NCI-H446 (cell line): ENCODE measurements around the gene STIMATE.
A peak's percentile ranks its signal among the peaks of the same experiment; 100 is the strongest.

Experiments
- DNase-seq, 2 experiments: peaks; one replicate each; lab custom pipeline; 2025; lab: John Stamatoyannopoulos, UW

Gene STIMATE

DNA sequence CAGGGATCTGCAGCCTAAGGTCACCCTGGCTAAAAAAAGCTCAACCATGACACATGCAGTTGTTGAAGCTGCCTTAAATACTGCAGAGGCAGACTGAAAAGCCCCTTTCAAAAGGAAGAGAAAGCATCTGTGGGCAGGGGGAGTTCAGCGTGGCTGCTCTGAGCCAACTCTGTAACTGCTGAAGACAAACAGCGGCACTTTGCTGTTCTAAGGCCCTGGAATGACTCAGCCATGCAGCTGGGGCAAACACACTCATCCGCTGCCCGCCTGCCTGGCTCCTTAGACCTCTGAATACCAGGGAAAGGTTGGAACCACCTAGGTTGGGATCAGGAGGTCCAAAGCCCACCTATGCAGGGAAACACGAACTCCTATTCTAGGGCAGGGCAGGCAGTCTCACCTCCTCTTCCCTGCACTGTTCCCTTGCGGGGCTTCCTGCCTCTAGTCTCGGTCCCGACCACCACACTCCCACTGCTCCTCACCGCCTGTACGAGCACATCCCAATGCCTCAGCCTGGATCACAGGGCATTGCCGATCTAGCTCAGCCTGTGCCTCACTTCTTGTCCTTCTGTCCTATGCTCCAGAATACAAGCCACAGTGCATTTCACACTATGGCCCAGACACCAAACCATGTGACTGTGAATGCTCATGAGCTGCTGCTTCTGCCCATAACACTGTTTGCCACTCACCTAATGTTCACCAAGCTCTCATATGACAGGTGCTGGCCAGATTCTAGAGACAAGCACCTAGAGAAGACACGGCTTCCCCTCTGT, 56.0 kb downstream of the STIMATE start:
- no peak for DNase-seq

DNA sequence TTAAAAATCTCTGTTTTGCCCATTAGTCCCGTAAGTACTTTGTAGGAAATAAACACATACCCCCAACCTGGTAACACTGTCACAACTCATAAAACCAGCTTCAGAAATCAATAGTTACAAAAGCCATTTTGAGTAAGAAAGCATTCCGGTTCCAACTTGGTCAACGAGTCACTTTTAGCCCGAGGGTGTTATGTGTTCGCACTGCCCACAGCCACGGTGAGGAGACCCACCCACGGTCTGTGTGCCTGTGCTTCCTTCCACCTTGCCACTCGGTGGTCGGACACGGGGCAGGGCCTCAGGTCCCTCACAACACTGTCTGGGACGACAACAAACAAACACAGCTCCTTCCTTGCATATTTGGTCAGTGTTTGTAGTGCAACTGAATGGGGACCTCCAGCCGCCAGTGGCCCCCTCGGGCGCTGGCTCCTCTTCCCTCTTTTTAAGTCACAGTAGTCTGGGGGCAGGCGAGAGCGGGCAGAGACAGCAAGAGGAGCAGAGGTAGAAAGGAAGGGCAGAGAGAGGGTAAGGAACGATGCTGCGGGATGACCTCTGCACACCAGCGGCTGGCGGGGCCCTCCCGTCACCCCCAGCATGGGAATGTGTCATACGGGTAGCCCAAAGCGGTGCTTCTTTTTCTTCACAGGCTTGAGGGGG, 57.3 kb downstream of the STIMATE start:
- no peak for DNase-seq

DNA sequence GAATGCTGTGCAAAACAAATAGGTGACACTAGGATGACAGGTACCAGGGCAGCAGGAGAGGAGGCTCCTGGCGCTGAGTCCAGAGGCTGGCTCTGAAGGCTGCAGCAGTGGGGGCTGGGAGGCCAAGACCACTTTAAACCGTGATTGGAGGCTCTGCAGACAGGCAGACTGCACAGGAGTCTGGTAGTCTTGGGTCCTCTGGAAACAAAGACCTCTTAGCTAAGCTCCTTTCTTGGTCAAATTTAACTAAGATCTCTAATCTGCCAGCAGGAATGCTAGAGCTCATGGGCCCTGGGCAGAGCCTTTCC, 58.1 kb downstream of the STIMATE start:
- no peak for DNase-seq

DNA sequence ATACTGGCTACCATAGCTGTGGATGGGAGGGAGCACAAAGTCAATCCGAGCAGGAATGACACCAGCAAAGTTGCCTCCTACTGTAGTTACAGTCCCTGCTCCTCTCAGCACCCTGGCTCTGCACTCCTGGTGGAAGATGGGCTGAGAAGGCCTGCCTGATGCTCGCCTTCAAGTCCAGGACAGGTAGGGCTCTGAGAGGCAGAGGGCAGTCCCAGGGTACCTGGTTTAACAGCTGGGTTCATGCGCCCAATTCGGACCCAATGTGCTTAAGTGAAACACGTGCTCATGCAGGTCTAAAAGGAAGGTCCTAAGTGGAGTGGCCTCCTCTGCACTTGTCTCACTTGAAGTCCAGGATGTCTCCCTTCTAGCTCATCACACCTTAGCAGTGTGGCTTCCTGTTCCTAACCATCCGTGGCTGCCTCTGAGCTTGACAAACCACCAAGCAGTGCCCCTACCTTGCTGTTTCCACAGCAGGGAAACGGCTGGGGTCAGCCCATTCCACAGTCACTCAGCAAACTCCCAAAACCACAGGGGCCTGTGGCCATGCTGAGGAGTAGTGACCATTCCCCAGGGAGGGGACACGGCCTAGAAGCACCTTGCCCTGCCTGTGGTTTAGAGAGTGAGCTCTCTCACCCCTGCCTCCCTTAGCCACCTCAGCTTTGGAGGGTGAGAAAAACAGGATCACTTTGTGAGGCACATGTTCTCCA, 58.6 kb downstream of the STIMATE start:
- DNase-seq, result no peak

DNA sequence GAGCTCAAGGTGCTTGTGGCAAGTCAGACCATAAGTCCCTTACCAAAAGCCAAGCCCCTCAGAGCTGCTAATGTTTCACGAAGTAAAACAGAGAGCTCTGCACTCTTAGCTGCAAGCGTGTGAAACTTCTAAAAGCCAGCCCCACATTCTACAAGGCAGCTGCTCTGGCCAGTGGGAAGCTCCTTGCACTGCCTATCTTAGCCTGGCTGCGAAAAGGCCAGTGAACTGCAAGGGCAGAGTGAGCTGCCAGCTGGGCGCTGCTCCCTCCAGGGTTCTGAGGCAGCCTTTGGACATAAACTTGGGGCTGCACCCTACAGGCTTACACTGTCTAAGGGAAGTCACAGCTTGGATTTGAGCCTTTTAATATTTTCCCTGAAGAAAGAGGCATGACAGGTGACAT, 60.4 kb downstream of the STIMATE start:
- DNase-seq, result no peak

DNA sequence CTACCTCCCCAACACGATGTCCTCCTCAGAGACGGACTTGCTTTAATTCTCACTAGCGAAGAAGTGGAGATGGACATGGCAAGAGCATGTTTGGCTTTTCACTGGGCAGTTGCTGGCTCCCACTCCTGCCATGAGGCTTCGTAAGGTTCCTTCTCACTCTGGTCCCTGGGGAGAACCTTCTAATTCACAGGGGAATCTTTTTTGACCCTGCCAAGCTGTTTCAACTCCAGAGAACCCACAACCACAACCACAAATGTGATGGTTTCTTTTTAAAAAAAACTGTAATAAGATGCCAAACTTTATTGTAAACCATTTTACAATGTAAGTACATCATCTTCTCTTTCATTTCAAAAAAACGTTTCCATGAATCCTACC, 60.9 kb downstream of the STIMATE start:
- DNase-seq, result no peak

DNA sequence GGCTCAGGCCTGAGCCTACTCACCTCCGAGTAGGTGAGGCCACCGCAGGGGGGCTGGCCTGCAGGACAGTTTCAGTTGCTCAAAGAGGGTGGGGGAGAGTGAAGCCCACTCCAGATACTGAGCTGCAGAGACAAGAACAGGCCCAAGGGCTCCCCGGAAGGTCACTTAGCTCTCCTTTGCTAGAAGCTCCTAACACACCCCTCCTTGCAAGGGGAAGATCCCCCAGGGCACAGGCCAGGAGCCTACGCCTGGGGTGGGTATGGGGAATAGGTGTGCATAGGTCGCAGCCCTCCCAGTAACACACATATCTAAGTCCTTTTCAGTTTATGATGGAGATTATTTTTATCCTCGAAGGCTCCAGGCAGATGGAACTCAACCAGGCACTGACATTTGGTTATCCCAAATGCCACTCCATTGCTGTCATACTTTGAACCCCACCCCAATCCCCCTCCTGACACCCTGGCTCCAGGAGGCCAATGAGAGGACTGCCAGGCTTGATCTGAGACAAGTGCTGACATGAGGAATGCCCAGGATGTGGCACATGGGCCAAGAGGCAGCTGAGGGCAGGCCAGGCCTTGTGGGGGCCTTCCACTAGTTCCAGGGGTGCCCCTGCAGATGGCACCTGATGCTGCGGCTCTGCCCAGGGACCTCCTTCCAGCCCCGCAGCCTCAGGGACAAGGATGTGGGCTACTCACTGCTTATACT, 61.4 kb downstream of the STIMATE start:
- DNase-seq, result no peak

DNA sequence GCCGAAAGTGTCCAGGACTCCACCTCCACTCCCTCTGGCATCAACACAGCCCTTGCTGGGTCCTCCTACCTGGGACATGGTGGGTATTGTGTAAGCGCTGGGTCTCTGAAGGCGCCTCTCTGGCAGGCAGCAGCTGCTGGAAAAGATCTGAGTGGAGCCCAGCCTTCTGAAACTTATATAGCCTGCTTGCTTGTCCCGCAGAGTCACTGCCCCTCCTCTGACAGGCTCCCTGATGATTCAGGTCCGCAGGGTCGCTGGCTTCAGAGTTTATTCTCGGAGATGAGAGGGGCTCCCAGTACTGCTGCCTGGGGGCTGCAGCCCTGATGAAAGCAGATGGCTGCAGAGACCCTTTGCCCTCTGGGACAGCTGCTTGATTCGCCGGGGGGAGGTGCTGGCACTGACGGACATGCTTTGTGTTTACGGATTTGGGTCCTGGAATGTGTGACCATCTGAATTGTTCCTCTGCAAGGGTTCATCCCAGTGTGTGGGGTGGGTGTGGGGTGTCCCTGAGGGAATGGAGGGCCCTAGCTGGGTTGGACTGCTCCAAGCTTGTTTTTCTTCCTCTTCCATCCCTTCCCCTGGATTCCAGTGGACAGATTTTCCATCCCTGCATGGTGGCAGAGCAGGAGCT, 62.4 kb downstream of the STIMATE start, which contains the start of gene MUSTN1:
TSS of gene MUSTN1 (minus strand) at position 149 of the 631 bp plus-strand sequence. CDS start at position 78, 71 bp downstream.
- peak in 1 of 2 experiments; percentile 13 for DNase-seq

DNA sequence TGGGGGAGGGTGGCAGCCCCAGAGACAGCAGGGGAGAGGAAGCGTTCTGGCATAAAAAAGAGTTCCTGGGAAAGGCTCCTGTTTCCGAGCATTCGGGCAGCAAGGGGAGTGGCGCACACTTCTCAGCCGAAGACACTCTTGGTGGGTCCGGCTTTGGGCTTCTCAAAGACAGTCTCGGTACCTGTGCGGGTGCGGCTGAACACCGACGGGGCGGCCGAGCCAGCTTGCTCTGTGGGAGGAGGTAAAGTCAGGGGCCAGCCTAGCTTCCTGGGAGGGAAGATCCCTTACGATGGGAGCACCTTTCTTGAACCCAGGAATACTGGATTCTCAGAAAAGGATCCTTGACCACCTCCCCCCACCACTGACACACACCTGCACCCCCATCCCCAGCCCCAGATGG, 64.1 kb downstream of the STIMATE start:
- DNase-seq, result no peak

DNA sequence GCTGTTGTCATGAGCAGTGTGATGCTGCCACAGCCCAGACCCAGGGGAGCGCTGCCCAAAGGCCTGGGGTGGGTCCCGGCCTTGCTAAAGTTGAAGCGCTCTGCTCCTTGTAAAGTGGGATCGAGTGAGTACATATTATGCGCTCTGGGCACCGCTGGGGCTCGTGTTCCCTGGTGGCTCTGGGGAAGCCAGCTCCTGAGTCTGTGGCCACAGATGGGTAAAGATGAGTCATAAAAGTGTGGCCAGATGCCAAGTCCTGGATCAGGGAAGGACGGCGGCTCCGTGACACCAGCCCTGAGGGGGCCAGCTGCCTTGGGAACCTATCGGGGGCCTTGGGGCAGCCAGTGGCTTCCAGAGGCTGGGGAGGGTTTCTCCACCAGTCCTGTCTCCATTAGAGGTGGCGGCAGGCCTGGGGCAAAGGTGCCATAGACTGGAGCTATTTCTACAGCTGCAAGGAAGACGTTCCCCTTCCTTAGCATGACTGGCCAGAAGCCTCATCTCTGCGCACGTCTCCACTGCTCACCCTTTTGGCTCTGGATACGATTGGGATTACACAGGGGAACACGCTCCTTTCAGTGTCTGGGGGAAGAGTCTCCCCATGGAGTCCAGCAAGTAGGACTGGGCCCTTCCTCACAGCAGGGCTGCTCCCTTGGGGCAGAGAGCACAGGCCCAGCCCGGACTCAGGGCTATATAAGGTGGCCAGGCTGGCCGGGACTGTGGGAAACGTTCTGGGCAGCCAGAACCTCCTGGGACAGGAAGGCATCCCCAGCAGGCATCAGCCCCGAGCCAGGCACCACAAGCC, 65.6 kb downstream of the STIMATE start:
- peak; percentile 67 to 90 for DNase-seq

DNA sequence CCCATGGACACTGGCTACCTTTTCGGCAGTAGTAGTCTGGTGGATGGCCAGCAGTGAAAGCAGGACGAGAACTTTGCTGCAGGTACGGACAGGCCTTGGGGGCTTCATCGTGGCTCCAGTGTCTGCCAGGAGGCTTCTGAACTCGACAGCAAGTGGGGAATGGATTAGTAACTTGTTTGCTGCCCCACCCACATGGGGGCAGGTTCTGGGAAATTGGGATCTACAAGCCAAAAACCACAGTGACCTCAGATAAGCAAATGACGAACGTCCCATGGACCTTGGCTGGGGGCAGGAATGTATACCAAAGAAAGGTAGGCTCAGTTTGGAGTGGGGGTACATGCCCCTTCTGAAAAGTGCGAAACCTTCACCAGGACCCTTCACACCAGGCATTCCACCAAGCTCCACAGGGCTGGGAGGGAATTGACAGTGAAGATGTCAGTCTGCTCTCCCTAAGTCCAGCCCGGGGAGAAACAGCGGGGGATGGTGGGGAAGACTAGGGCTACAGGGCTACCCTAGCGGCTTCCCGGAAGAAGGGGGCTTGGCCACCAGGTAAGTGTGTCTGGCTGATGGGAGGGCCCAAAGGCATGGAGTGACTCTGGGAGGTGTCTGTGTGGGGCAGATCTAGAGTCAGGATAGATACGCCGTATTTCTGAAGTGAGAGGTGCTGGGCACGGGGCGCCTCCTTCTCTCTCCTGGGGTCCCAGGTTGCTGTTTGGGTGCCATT, 66.7 kb downstream of the STIMATE start, which contains the start of gene ITIH4:
TSS of gene ITIH4 (minus strand) at position 138 of the 724 bp plus-strand sequence. CDS start at position 108, 30 bp downstream.
- DNase-seq, result no peak

DNA sequence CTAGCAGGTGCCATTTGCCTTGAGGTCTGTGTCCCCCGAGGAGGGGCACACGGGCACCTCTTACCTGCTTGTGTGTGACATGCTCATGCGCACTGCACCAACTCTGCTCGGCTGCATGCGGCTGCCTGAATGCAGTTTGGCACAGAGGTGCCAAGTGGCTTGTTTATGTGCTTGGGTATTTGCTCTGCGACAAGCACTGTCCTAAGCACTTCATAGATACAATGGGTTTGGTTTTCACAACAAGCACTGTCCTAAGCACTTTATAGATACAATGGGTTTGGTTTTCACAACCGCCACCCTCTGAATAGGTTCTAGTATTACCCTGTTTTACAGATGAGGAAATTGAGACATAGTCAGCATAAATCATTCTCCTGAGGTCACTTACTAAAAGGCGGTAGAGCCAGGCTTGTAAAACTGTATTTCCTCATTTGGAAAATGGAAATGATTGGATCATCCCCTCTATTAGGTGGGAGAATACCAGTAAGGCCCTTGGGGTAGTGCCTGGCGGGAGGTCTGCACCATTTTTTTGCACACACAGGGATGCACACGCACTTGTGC, 67.4 kb downstream of the STIMATE start:
- no peak for DNase-seq

DNA sequence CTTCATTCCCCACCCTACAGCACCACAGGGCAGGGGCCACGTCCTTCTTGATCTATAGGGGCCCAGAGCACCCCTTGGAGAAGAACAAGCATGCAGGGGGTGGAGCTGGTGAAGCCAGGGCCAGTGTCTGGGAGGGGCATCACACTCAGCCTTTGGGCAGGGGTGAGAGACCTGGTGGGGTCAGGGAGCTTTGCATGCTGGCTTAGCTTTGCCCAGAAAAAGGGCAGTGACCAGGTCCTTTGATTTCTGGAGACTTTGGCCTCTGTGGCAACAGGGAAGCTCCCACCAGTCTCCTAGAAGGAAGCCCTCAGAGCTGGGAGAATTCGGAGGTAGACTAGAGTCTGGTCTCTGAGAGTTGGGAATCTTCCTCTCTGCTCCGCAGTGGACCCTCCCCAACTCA, 67.9 kb downstream of the STIMATE start:
- no peak for DNase-seq

DNA sequence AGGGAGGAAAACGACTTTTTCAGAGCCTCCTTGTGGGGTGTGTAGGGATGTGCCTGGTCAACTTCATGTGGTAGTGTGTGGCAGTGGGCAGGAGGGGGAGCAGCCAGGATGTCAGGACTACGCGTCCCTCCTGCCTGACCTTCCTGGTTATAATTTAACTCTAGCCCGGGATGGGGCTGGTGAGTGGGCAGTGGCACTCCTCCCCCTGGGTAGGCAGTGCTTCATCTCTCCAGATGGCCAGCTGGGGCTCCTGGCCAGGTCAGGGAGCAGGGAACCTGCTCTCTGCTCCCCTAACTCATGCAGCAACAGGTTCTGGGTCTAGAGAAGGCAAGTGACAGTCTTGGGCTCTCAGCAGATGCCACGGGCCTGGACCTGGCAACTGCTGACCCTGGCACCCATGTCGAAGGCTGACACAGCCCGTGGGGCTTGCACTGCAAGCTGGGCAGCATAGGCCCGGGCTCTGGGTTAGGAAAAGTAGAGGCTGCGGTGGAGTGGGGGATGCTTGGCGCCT, 69.4 kb downstream of the STIMATE start:
- DNase-seq, result no peak

DNA sequence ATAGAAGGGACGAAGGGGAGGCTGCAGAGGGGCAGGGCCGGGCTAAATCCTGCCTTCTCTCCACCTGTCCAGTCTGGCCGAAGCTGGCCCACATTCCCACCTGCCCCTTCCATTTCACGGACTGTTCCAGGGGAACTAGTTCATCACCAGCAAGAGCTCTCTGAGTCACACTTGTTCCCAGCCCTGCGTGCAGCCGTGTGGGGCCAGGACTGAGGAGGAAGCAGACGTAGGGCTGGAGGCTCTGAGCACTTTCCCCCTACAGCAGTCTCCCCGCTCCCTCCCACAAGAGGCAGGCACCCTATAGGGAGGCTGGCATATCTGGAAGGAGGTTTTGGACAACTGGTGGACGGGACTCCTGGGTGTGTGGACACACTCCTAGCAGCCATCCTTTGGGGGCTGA, 69.9 kb downstream of the STIMATE start:
- no peak for DNase-seq

DNA sequence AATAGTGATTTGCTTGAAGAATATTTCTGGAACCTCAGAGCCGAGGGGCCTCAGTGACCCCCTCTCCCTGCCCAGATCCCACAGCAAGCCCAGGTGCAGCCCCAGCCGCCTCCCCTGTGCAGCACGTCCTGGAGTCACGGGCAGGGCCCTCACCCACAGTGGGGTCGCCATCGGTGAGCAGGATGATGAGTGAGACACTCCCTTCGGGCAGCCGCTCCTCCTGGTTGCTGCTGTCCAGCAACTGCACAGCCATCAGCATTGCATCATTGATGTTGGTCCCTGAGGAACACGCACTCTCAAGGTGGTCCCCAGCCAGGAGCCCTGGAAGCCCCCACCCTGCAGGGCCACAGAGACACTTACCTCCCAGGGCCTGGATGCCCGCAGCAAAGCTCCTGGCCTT, 73.3 kb downstream of the STIMATE start:
- no peak for DNase-seq

DNA sequence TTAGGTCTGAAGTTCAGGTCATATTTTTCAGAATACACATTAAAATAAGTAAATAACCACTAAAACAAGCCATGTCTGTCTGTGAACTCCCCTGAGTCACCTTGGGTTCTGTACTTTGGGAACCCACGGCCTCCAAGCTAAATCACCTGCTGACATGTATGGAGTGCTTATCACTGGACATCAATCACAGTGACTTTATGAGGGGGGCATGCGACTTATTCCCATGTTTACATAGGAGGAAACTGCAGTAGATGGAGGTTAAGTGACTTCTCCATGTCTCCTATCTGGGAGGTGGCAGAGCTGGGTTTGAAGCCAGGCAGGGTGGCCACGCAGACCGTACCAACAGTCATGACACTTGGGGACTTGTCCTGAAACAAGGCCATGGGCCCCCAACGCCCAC, 75.0 kb downstream of the STIMATE start:
- DNase-seq, result no peak

DNA sequence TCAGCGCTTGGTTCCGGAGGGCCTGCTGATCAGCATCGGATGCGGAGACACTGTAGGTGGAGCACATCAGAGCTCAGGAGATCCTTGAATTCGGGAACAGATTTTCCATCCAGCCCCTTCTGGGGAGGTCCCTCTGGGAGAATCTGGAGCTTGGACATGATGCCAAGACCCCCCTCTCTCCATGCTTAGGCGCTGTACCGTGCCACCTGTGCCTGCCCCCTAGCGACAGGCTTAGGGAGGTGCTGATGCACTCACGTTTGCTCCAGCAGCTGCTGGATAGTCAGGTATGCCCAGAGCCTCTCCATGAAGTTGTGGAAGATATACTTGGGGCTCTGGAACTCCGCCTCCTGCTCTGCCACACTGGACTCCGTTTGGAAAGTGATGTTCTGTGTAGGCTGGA, 76.6 kb downstream of the STIMATE start:
- peak; percentile 34 to 51 for DNase-seq

DNA sequence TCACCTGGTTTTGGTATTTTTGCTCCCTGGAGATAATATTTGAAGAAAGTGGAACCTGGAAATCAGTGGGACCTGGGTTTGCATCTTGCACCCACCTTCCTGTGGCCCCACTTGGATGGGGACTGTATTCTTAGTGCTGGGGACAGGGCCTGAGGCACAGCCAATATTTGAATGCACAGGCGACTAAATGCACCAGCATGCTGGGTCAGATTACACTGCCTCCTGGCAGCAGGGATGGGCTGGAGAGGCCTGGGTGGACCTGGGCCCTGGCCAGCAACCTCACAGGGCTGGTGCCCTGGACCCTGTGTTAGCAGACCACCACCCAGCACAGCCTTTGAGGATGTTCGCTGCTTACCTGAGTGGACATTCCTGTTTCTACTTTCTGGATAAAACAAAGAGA, 77.4 kb downstream of the STIMATE start:
- DNase-seq, result no peak

DNA sequence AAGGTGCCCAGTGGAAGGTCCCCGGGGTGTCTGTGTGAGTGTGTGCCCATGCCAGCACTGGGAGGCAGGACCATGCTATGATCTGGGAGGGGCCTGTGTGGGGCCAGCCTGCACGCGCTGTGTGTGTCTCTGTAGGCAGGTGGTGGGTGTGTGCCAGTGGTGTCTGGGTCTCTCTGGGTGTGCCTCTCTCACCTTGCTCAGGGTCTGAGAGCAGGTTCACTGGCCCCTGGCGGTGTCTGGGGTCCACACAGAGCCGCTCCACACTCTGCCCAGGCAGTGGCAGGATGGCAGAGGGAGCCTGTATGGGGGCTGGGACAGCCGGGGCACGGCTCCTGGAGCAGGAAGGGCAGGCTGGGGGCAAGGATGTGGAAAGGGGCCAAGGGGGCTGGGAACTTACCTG, 79.5 kb downstream of the STIMATE start:
- no peak for DNase-seq
